Transverse colon (tissue), 4 donors: ENCODE data around the gene ZXDA. TPM values are rescaled to one million over a fixed set of nuclear protein-coding genes. Genes with fewer than 3 reads are reported as not detected.

Experiments
- total RNA-seq, 4 donors: library from RNA; depleted of rRNA; stranded (reverse); fragments of >200 nt; gene quantifications; one replicate each; pipeline ENCODE4 v1.1.0, GENCODE V29; 2016

ZXDA gene
- total RNA-seq, 4 donors from 2014 or later = 5.2 to 18.7 (median 9.2) TPM

Other genes with a start within 250 kb of the ZXDA start
- under 1 TPM in 1 of 4 donors, not detected in 3; 0.16 TPM for gene NLRP2B, start 230.2 kb downstream of the ZXDA start, total RNA-seq